ENCODE data around the gene RTBDN. TPM values are rescaled to one million over a fixed set of nuclear protein-coding genes. Genes with fewer than 3 reads are reported as not detected.

RTBDN gene
- total RNA-seq, 1 donor from 2014 or later = 1.6 TPM

GRCh38 chr19:12794196-12794941 is 40.0 kb downstream of the RTBDN start:
- DNase-seq (ENCODE audit: low spot score in 2 of 2) (no peak), FAIRE-seq (no peak)

DNA sequence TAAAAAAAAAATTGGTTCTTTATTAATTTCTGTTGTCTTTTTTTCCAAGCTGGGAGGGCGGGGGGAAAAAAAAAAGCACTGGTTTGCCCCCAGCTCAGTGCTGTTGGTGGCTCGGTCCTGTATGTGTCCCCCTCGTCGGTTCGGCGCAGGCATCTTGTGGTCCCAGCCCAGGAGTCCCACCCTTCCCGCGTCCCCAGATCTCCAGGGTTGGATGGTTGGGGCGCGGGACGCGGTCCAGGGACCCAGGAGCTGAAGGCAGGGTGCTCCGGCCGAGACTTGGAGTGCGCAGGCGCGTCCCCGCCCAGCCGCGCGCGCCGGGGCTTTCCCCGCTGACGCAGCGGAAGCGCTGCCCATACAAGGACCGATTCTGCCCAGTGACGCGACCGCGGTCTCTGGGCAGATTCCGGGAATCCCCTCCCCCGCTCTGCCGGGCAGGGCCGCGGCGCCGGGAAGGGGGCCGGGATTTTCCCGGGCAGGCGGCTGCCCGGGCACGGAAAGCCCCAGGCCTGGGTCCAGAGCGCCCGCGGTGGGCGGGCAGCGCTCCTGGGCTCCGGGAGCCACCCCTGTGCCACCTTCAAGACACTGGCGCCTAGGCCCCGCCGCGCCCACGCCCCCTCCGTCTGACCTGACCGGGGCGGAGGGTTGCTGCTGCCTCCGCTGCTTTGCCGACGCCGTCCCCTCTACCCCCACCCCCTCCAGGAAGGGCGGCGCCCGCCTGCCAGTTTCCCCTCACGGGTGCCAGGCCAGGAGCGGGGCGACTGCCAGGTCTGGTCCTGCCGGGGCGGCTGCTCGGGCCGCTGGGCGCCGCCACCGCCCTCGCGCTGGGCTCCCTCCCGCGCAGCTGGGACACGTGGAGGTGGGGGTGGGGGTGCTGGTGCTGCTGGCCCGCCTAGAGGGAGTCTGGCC is 40.8 kb downstream of the RTBDN start:
- DNase-seq (ENCODE audit: low spot score in 2 of 2) (peak; percentile 97 to 100), FAIRE-seq (no peak)

DNA sequence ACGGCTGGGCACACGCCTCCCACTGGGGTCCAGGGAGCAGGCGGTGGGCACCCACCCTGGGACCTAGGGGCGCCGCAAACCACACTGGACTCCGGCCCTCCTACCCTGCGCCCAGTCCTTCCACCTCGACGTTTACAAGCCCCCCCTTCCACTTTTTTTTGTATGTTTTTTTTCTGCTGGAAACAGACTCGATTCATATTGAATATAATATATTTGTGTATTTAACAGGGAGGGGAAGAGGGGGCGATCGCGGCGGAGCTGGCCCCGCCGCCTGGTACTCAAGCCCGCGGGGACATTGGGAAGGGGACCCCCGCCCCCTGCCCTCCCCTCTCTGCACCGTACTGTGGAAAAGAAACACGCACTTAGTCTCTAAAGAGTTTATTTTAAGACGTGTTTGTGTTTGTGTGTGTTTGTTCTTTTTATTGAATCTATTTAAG is 41.5 kb downstream of the RTBDN start:
- FAIRE-seq = no peak

DNA sequence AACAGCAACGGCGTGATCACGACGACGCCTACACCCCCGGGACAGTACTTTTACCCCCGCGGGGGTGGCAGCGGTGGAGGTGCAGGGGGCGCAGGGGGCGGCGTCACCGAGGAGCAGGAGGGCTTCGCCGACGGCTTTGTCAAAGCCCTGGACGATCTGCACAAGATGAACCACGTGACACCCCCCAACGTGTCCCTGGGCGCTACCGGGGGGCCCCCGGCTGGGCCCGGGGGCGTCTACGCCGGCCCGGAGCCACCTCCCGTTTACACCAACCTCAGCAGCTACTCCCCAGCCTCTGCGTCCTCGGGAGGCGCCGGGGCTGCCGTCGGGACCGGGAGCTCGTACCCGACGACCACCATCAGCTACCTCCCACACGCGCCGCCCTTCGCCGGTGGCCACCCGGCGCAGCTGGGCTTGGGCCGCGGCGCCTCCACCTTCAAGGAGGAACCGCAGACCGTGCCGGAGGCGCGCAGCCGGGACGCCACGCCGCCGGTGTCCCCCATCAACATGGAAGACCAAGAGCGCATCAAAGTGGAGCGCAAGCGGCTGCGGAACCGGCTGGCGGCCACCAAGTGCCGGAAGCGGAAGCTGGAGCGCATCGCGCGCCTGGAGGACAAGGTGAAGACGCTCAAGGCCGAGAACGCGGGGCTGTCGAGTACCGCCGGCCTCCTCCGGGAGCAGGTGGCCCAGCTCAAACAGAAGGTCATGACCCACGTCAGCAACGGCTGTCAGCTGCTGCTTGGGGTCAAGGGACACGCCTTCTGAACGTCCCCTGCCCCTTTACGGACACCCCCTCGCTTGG is 42.1 kb downstream of the RTBDN start:
- no peak for FAIRE-seq
- peak; percentile 43 to 65 for DNase-seq (ENCODE audit: low spot score in 2 of 2)

More for the DNA sequence above, 41.5 kb downstream of the RTBDN start:
- DNase-seq (ENCODE audit: low spot score in 2 of 2) = no peak

GRCh38 chr19:12791345-12792050 is 42.9 kb downstream of the RTBDN start, which contains the start of gene JUNB:
JUNB (plus strand) TSS chr19:12791486; CDS start chr19:12791772, 286 bp downstream.
- FAIRE-seq = no peak
- peak; percentile 89 to 96 for DNase-seq (ENCODE audit: low spot score in 2 of 2)

DNA sequence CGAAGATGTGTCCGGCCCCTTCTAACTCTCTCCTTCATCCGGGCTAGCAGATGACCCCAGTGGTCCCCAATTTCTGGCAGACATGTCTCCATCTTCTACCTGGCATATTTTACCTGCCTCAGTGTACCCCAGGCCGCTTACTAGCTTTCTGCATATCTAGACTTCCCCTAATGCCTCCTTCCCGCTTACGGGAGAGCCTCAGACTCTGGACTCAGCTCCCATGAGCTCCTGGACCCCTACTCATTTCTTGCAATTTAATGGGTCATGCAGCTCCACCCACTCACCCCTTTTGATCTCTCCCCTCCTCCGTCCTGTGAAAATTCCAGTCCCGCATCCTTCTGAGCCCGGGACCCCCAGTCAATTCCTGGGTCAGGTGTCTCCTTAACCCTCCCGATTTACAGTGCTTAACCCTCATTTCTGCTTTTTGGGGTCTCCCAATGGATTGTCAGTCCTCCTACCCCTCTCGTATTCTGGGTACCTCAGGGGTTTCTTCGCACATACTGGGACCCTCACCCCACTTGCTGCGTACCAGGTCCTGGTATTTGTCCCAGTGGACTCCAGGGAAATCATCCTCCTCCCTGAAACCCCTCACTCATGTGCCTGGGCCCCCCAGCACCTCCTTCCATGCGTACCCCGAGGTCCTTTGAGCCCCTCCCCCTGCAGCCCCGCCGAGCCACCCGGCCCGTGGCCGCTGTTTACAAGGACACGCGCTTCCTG is 43.6 kb downstream of the RTBDN start:
- FAIRE-seq (no peak), DNase-seq (ENCODE audit: low spot score in 2 of 2) (peak in 1 of 2 donors; percentile 35)

DNA sequence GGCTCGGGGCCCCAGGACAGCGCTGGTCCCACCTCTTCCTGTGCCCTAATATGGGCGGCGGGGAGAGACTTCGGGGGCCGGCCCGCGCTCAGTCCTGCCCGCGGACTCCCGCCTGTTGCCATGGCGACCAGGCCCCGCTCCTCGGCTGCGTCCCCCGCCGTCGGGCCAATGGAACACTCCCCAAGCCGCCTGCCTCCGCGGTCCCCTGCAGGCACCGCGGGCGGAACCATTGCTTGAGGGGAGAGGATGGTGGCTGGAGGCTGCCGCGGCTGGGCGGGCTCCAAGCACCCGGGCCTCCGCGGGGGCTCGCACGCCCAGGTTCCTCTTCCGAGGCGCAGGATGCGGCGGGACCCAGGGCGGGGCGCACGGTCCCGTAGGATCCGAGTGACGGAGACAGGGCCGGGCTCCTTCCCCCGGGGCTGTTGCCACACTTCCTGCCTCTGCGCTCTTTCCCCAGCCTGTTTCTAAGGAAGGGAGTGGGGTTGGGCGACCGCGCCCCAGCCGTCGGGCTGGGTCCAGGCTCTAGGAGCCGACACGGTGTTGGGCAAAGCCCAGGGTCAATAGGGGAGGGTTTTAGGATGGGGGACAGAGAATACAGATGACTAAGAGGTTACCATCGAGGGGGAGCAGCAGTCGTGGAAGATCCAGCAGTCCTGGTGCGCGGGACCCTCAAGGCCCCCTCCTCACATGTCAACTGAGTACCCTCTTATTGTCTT is 44.3 kb downstream of the RTBDN start:
- DNase-seq (ENCODE audit: low spot score in 2 of 2) (peak; percentile 95), FAIRE-seq (no peak)

- no peak for FAIRE-seq
- no peak for DNase-seq (ENCODE audit: low spot score in 2 of 2)
Measured at GRCh38 chr19:12789098-12789903, 45.1 kb downstream of the RTBDN start.

- peak in 1 of 2 donors; percentile 70 for DNase-seq (ENCODE audit: low spot score in 2 of 2)
- no peak for FAIRE-seq
Measured at GRCh38 chr19:12788682-12789097, 45.7 kb downstream of the RTBDN start.

GRCh38 chr19:12788042-12788681 is 46.2 kb downstream of the RTBDN start:
- no peak for DNase-seq (ENCODE audit: low spot score in 2 of 2)
- no peak for FAIRE-seq

GRCh38 chr19:12787458-12787857 is 46.9 kb downstream of the RTBDN start:
- no peak for FAIRE-seq

DNA sequence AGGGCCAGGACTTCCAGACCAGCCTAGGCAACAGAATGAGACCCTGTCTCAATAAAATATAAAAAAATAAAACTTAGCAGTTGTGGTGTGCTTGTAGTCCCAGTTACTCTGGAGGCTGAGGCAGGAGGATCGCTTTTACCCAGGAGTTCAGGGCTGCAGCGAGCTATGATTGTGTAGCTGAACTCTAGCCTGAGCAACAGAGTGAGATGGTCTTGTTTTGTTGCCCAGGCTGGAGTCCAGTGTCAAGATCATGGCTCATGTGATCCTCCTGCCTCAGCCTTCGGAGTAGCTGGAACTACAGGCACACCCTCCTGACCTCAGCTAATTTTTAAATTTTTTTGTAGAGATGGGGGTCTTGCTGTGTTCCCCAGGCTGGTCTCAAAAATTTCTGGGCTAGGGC is 47.4 kb downstream of the RTBDN start:
- DNase-seq (ENCODE audit: low spot score in 2 of 2) = no peak
- FAIRE-seq = no peak

More at GRCh38 chr19:12787458-12787857, 46.9 kb downstream of the RTBDN start:
- no peak for DNase-seq (ENCODE audit: low spot score in 2 of 2)

DNA sequence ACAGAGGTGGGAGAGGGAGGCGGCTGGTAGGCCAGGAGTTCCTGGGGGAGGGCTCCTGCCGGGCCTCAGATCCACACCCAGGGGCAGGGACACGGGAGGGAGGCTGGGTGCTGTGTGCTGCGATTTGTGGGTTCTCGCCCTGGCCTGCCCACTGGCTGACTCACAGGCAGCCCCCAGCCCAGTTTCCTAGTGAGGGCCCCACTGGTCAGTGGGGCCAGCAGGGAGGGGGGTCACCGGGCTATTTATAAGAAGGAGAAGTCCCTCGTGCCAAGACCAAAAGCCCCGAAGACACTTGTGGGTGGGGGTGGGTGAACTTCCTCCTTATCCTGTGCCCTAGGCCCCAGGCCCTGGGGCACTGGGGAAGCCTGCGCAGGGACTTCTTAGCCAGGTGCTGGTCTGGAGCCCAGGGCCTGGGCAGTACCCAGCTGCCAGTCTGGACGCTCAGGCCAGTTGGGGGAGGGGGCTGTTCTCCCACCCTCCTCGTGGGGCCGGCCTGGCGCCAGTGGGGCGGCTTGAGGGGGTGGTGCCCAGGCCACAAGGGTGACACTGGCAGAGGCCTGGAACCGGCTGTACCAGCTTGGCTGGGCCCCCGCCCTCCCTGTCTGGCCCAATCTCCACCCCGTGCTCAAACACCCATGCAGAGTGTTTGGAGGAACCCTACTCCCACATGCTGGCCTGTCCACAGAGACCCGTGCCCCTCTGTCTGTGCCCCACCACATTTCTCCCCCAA is 48.1 kb downstream of the RTBDN start:
- FAIRE-seq (no peak), DNase-seq (ENCODE audit: low spot score in 2 of 2) (no peak)

DNA sequence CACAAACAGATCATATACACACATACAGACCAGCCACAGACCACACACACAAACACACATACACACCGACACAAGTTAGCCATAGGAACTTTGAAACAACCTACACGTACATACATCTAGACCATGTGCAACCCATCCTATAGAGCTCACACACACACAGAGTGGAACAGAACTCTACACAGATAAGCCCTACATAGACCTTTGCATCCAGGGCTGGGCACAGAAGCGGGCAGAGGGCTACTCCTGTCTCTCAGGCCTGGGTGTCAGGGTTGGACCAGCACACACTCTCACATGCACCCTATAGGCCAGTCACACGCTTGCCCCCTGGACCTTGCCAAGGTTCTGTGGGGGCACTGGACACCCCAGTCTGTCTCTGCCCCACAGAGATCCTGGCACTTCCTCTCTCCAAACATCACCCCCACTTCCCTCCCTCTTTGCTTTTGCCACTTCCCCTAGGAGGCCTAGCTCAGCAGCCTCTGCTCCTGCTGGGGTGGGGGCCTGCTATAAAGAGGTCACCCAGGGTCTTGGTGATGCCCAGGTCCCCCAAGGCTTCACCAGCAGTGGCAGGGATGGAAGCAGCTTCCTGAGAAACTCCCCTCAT is 48.8 kb downstream of the RTBDN start:
- no peak for FAIRE-seq
- no peak for DNase-seq (ENCODE audit: low spot score in 2 of 2)

- DNase-seq (ENCODE audit: low spot score in 2 of 2) = no peak
- no peak for FAIRE-seq
Measured at GRCh38 chr19:12784871-12785430, 49.4 kb downstream of the RTBDN start.

GRCh38 chr19:12784394-12784870 is 49.9 kb downstream of the RTBDN start:
- FAIRE-seq (no peak), DNase-seq (ENCODE audit: low spot score in 2 of 2) (no peak)
